SU-DHL-6 (cell line): Measurements from ENCODE around the gene SAPCD2.

Source experiments
- H2AFZ ChIP-seq: fragments of 200-600 bp; sonication (generic); 2 replicates; pipeline ENCODE4 v1.6.1; 2014; ENCODE audit warnings: low read depth, mild to moderate bottlenecking, moderate library complexity, mixed read lengths, antibody characterized with exemption, low read length; ENCODE audit not compliant: severe bottlenecking
- H3F3A ChIP-seq: fragments of 200-600 bp; shearing (Covaris generic); 2 replicates; pipeline ENCODE4 v1.6.0; 2016; ENCODE audit warnings: antibody characterized with exemption, mild to moderate bottlenecking; ENCODE audit not compliant: insufficient read depth
- H3K27ac ChIP-seq: fragments of 200-600 bp; sonication (generic); 2 replicates; pipeline ENCODE4 v1.5.1; 2016; ENCODE audit warnings: low read depth, mild to moderate bottlenecking, low read length, moderate library complexity, mixed read lengths
- H3K27me3 ChIP-seq: fragments of 200-600 bp; sonication (generic), shearing (Covaris generic); 2 replicates; pipeline ENCODE4 v1.6.0; 2014; ENCODE audit warnings: mild to moderate bottlenecking, low read length
- H3K36me3 ChIP-seq: fragments of 200-600 bp; sonication (generic); 2 replicates; pipeline ENCODE4 v1.6.1; 2014; ENCODE audit warnings: mild to moderate bottlenecking, low read length, mixed read lengths
- H3K4me2 ChIP-seq: fragments of 300-600, 200-600 bp; shearing (Covaris generic), sonication (generic); 2 replicates; pipeline ENCODE4 v1.6.0; 2014; ENCODE audit warnings: low read length, low read depth, mild to moderate bottlenecking; ENCODE audit not compliant: poor library complexity, severe bottlenecking
- H3K4me3 ChIP-seq: fragments of 200-600 bp; sonication (generic); 2 replicates; pipeline ENCODE4 v1.5.1; 2014; ENCODE audit warnings: antibody characterized with exemption, low read length, mild to moderate bottlenecking, mixed read lengths; ENCODE audit not compliant: insufficient read depth, poor library complexity, severe bottlenecking
- H3K79me2 ChIP-seq: fragments of 200-600 bp; sonication (generic); 2 replicates; pipeline ENCODE4 v1.6.1; 2014; ENCODE audit warnings: mild to moderate bottlenecking, low read length, moderate library complexity; ENCODE audit not compliant: insufficient read depth
- H3K9ac ChIP-seq: fragments of 200-600 bp; sonication (generic); 2 replicates; pipeline ENCODE4 v1.7.0; 2014; ENCODE audit warnings: mild to moderate bottlenecking, low read length
- H3K9me2 ChIP-seq: fragments of 200-600 bp; sonication (generic); replicated peaks from 2 replicates; pipeline ENCODE4 v1.6.1; 2014; ENCODE audit warnings: low read length; ENCODE audit not compliant: insufficient read depth
- H3K9me3 ChIP-seq: fragments of 200-600 bp; sonication (generic); 2 replicates; pipeline ENCODE4 v1.6.1; 2014; ENCODE audit warnings: low read length, mixed read lengths; ENCODE audit not compliant: insufficient read depth
- H4K20me1 ChIP-seq: fragments of 200-600 bp; sonication (generic); 2 replicates; pipeline ENCODE4 v1.6.1; 2014; ENCODE audit warnings: low read depth, mild to moderate bottlenecking, antibody characterized with exemption, low read length, moderate library complexity, mixed read lengths
- EZH2phosphoT487 ChIP-seq: fragments of 200-600 bp; sonication (generic), shearing (Covaris generic); conservative IDR thresholded peaks from 2 replicates; pipeline ENCODE4 v1.6.1; 2018; ENCODE audit warnings: mild to moderate bottlenecking, antibody characterized with exemption, low read length, moderate library complexity, mixed read lengths
- TF ChIP-seq, protein P1 (sequence below): fragments of 200-600 bp; sonication (generic); IDR thresholded peaks from one replicate; pipeline ENCODE4 v1.5.1; 2017; ENCODE audit warnings: antibody characterized with exemption, mild to moderate bottlenecking, low read length, moderate library complexity; ENCODE audit not compliant: insufficient read depth, poor library complexity, severe bottlenecking

The SAPCD2 gene

DNA sequence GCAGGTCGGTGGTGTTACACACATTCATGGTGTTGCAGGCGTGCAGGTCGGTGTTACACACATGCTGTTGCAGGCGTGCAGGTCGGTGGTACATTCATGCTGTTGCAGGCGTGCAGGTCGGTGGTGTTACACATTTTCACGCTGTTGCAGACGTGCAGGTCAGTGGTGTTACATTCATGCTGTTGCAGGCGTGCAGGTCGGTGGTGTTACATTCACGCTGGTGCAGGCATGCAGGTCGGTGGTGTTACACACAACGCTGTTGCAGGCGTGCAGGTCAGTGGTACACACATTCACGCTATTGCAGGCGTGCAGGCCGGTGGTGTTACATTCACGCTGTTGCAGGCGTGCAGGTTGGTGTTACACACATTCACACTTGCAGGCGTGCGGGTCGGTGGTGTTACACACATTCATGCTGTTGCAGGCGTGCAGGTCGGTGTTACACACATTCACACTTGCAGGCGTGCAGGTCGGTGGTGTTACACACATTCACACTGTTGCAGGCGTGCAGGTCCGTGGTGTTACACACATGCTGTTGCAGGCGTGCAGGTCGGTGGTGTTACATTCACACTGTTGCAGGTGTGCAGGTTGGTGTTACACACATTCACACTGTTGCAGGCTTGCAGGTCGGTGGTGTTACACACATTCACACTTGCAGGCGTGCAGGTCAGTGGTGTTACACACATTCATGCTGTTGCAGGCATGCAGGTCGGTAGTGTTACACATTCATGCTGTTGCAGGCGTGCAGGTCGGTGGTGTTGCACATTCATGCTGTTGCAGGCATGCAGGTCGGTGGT, 33.0 kb upstream of the SAPCD2 start:
- Histone ChIP-seq H3K4me3 (no peak overlapping the region), H3K9me3 (peaks cover 23% of the 10 kb centered on the region; the same call in 1 of the 2 replicates), H2AFZ (no peak overlapping the region), H3K79me2 (no peaks in the 10 kb centered on the region), H3K4me2 (no peak overlapping the region), H3K9me2 (no peaks in the 10 kb centered on the region), H3K36me3 (peaks cover 31% of the 10 kb centered on the region), H3K27ac (no peak overlapping the region), H4K20me1 (no peaks in the 10 kb centered on the region), H3F3A (no peaks in the 10 kb centered on the region), H3K27me3 (no peaks in the 10 kb centered on the region), H3K9ac (no peak overlapping the region)
- TF ChIP-seq EZH2phosphoT487 = no peak
- TF ChIP-seq, protein P1, sequence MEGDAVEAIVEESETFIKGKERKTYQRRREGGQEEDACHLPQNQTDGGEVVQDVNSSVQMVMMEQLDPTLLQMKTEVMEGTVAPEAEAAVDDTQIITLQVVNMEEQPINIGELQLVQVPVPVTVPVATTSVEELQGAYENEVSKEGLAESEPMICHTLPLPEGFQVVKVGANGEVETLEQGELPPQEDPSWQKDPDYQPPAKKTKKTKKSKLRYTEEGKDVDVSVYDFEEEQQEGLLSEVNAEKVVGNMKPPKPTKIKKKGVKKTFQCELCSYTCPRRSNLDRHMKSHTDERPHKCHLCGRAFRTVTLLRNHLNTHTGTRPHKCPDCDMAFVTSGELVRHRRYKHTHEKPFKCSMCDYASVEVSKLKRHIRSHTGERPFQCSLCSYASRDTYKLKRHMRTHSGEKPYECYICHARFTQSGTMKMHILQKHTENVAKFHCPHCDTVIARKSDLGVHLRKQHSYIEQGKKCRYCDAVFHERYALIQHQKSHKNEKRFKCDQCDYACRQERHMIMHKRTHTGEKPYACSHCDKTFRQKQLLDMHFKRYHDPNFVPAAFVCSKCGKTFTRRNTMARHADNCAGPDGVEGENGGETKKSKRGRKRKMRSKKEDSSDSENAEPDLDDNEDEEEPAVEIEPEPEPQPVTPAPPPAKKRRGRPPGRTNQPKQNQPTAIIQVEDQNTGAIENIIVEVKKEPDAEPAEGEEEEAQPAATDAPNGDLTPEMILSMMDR = no peak

GRCh38 chr9:137099231-137099630, 28.9 kb upstream of the SAPCD2 start:
- Histone ChIP-seq H3K9me2 (no peaks in the 10 kb centered on the region), H3K4me2 (no peak overlapping the region), H3K9ac (no peak overlapping the region), H3K9me3 (peaks cover 23% of the 10 kb centered on the region; the same call in 1 of the 2 replicates), H3K79me2 (no peaks in the 10 kb centered on the region), H2AFZ (no peak overlapping the region), H3K4me3 (no peak overlapping the region), H3F3A (no peaks in the 10 kb centered on the region), H3K27ac (no peak overlapping the region), H3K36me3 (peaks cover 31% of the 10 kb centered on the region), H4K20me1 (no peaks in the 10 kb centered on the region), H3K27me3 (no peaks in the 10 kb centered on the region)
- no peak for TF ChIP-seq EZH2phosphoT487
- TF ChIP-seq, protein P1 = no peak

DNA sequence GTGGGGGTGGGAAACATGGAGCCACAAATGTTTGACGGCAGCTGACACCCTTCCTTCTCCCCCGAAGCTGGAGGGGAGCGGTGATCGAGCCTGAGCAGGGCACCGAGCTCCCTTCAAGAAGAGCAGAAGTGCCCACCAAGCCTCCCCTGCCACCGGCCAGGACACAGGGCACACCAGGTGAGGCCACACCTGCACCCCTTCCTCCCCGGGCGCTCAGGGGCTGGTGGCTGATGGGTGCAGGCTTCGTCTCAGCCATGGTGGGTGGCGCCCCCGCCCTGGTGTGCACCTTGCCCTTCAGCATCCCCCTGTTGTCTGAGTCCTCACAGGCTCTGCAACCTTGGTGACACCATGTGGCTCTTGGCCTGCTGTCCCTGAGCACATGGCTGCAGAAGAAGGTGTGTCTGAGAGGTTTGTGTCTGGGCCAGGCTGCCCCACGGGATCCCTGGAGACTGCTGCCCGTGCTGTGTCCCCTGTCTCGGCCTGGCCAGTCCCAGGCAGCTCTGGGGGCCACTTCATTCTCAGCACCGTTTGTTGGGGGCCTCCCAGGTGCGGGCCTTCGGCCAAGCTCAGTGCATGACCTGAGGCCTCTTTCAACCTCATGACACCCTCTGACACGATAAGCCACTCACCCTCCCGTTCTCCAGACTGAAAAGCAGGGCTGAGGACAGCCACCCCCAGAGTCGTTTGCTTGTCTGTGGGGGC, 27.6 kb upstream of the SAPCD2 start:
- H3K4me2 ChIP-seq = no peak overlapping the region
- H3F3A ChIP-seq = no peaks in the 10 kb centered on the region
- H4K20me1 ChIP-seq = no peaks in the 10 kb centered on the region
- no peak overlapping the region for H3K9ac ChIP-seq
- H3K9me2 ChIP-seq = no peaks in the 10 kb centered on the region
- peaks cover 17% of the 10 kb centered on the region; the same call in 1 of the 2 replicates for H3K9me3 ChIP-seq
- H3K4me3 ChIP-seq = no peak overlapping the region
- H3K27ac ChIP-seq = no peak overlapping the region
- H3K36me3 ChIP-seq = peaks cover 22% of the 10 kb centered on the region
- no peak overlapping the region for H2AFZ ChIP-seq
- no peaks in the 10 kb centered on the region for H3K79me2 ChIP-seq
- H3K27me3 ChIP-seq = no peaks in the 10 kb centered on the region
- no peak for TF ChIP-seq EZH2phosphoT487
- TF ChIP-seq, protein P1 = no peak
